ENCODE measurements around the gene PDHA1.

DNA sequence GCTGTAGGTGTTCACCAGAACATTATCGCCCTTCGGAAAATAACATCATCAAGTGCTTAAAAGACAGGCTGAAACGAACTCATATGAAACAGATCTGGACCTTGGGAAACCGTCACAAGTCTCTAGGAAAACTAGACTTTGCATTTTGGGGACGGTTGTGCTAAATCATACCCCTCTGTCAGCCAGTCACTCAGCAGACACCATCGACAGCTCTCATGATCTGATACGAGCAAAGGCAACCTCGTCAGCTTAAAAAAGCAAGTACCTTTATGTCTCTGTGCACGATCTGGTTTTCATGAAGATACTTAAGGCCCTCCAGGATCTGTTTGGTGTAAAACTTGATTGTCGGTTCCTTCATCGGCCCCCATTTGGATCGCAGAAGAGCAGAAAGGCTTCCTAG lies 48.4 kb downstream of the PDHA1 start:
- TF ChIP-seq, protein P1, sequence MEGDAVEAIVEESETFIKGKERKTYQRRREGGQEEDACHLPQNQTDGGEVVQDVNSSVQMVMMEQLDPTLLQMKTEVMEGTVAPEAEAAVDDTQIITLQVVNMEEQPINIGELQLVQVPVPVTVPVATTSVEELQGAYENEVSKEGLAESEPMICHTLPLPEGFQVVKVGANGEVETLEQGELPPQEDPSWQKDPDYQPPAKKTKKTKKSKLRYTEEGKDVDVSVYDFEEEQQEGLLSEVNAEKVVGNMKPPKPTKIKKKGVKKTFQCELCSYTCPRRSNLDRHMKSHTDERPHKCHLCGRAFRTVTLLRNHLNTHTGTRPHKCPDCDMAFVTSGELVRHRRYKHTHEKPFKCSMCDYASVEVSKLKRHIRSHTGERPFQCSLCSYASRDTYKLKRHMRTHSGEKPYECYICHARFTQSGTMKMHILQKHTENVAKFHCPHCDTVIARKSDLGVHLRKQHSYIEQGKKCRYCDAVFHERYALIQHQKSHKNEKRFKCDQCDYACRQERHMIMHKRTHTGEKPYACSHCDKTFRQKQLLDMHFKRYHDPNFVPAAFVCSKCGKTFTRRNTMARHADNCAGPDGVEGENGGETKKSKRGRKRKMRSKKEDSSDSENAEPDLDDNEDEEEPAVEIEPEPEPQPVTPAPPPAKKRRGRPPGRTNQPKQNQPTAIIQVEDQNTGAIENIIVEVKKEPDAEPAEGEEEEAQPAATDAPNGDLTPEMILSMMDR (IDR thresholded peaks at IDR 0.05), result no peak
- no peak for TF ChIP-seq POLR2A (IDR thresholded peaks at IDR 0.05)
